Cardiac fibroblast (primary cell): ENCODE results near the gene PDIA5.

Source experiments
- DNase-seq, 2 donors: peaks; one replicate each; pipeline versions ENCODE4 v3.0.0 to v3.0.0-alpha.2; 2010; ENCODE audit warnings: low read depth in 2 of 2
- H3K4me3 ChIP-seq, 2 donors: replicated peaks in 1 of 2; 1 replicate in 1 of 2; 2 replicates in 1 of 2; pipeline ENCODE4 v1.5.1; 2011; ENCODE audit warnings: low read depth in 2 of 2, low read length in 2 of 2, mild to moderate bottlenecking in 2 of 2, moderate library complexity in 1 of 2
- CTCF ChIP-seq: IDR thresholded peaks from one replicate; pipeline ENCODE4 v1.5.1; 2011; ENCODE audit warnings: low read depth, mild to moderate bottlenecking, low read length, inconsistent platforms

The PDIA5 gene

DNA sequence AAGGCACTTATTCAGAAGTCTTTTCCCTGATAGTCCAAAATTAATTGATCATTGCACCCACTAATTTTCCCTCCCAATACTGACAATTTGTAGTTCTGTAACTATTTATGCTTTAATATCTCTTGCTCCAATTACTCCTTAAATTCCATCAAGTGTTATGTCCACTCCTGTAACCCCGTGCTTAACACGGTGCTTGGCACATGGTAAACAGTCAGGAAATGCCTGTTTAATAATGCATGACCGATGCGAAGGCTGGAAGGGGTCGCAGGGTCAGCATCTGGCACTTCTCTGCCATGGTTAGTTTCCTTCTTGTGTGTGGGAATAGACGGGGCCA is 134.4 kb downstream of the PDIA5 start:
- no peak for TF ChIP-seq CTCF
- peak overlapping the region; percentile 95 to 97 for H3K4me3 ChIP-seq
- no peak for DNase-seq

DNA sequence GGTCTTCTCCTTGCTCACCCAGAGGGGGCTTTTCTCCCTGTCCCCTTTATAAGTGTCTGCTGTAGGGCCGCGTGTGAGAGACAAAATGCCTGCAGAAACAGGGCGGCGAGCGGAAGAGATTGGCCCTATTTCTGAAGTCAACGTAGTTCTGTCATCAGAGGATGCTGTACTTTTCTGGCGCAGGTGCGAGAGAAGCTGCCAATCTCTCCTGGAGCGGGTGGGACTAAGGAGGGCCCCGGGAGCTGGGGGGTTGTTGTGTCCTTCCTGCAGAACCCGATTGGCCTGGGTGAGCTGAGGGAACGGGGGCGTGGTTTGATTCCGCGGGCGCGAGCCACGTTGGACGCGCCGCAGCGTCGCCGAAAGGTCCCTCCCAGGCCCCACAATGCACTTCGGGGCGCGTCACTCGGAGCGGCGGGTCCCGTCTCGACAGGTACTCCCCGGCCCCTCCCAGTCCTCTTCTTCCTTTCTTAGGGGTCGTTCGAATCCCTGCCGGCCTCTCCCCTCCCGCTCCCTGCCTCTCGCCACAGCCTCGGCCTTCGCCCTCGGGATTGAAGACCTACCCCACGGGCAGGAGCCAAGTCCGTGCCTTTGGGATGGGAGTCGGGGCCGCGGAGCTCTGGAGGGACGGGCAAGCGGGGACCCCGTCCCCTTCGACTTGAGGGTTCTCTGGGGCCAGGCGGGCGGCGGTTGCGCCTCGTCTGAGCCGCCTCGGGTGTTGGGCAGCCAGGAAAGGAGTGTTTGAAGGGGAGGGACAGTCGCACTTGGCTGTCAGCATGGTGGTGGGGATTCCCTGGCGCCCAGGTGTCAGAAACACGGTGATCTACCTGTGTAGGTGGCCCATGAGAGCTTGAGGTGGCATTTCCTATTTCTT is 135.0 kb downstream of the PDIA5 start, which contains the start of gene SEC22A:
Gene SEC22A, plus strand, starts transcription at position 387 of the 871 bp plus-strand sequence. CDS start 7,275 bp downstream, outside the sequence.
- no peak for TF ChIP-seq CTCF
- peak; percentile 92 for DNase-seq
- peak within 1 kb of the TSS; percentile 95 to 97 for H3K4me3 ChIP-seq

DNA sequence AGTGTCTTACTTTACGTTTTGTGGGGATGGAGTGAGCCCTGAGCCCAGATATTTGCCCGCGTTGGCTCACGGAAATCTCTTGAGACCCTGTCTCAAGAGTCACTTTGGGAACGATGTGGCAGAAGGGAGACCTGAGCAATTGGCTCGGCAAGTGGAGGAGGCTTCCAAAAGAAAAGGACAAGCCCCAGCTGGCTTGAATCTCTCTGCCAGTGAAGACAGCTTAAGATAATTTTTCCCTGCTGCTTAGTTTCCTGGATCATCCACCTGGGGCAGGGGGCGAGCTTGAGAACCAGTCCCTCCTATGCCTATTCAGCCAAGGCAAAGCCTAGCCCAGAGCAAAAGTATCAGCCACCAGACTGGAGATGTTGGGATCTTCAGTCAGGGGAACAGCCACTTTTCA is 135.6 kb downstream of the PDIA5 start:
- H3K4me3 ChIP-seq = peak overlapping the region; percentile 95 to 97
- no peak for TF ChIP-seq CTCF
- DNase-seq = peak; percentile 1 to 10
